ENCODE measurements around the gene TSHZ1.

- TF ChIP-seq CTCF (IDR thresholded peaks at IDR 0.05; ENCODE audit: low read length), result no peak
- no peak for TF ChIP-seq EZH2 (IDR thresholded peaks at IDR 0.05; ENCODE audit: borderline replicate concordance, low read length)
Observed at GRCh38 chr18:75241705-75242104, 31.1 kb downstream of the TSHZ1 start.
